HepG2 (cell line): ENCODE measurements around the gene TEDC1. TPM values are rescaled to one million over a fixed set of nuclear protein-coding genes. Genes with fewer than 3 reads are reported as not detected.

Experiments
- ATAC-seq: fragments of 200-7000 bp; cut with Tn5 transposase; 3 replicates; pipeline ENCODE4 v1.9.1; 2020; ENCODE audit warnings: mild to moderate bottlenecking, moderate library complexity
- BruUV-seq: library from RNA; stranded (reverse); fragments of 400-500 nt; replicated peaks from 2 replicates; lab custom pipeline; 2021; lab: Mats Ljungman, UMichigan
- CTCF ChIA-PET: fragments of 300-600 bp; formaldehyde crosslinking; extraction: SDS; loops from one replicate; lab custom pipeline; 2021; ENCODE audit warnings: low total read pairs, inconsistent platforms, low intra/inter-chr PET ratio; lab: Yijun Ruan, JAX
- POLR2A ChIA-PET: fragments of 350-600 bp; sonication (Branson Sonifier 250); formaldehyde crosslinking; loops from one replicate; lab custom pipeline; 2020; ENCODE audit warnings: antibody characterized with exemption, inconsistent platforms; lab: Yijun Ruan, JAX
- DNase-seq: peaks from one replicate; pipeline ENCODE4 v3.0.0-alpha.2; 2015; ENCODE audit warnings: low spot score
- FAIRE-seq: peaks from 3 replicates; lab custom pipeline; 2011; peaks lifted over from hg19 to GRCh38; lab: Jason Lieb, UNC
- H2AFZ ChIP-seq: one replicate; pipeline ENCODE4 v1.6.1; 2011; ENCODE audit warnings: low read length, inconsistent platforms
- H3K27ac ChIP-seq: fragments of 300-600 bp; 3 replicates; pipeline ENCODE4 v1.8.0; 2011; ENCODE audit warnings: mixed run types, mild to moderate bottlenecking, mixed read lengths, low read length, inconsistent platforms; ENCODE audit not compliant: insufficient read depth; ENCODE audit errors: extremely low read length
- H3K27me3 ChIP-seq, 2 experiments: fragments of 200-600 bp in 1 of 2; 2 replicates in 1 of 2; 3 replicates in 1 of 2; pipeline versions ENCODE4 v1.6.0 to v1.8.0; 2011; ENCODE audit warnings: low read length in 2 of 2, mild to moderate bottlenecking in 2 of 2, moderate library complexity in 2 of 2, inconsistent platforms in 1 of 2; ENCODE audit not compliant: insufficient read depth in 2 of 2, control insufficient read depth in 1 of 2
- H3K36me3 ChIP-seq, 2 experiments: fragments of 200-600 bp in 1 of 2; replicated peaks in 1 of 2; 2 replicates in 1 of 2; 3 replicates in 1 of 2; pipeline versions ENCODE4 v1.5.1 to v1.8.0; 2011; ENCODE audit warnings: low read length in 2 of 2, inconsistent platforms in 1 of 2; ENCODE audit not compliant: insufficient read depth in 2 of 2, control insufficient read depth in 1 of 2
- H3K4me1 ChIP-seq: 2 replicates; pipeline ENCODE4 v1.5.1; 2012; ENCODE audit warnings: low read length, inconsistent platforms; ENCODE audit not compliant: insufficient read depth
- H3K4me2 ChIP-seq: 2 replicates; pipeline ENCODE4 v1.6.0; 2011; ENCODE audit warnings: low read depth, low read length, inconsistent platforms
- H3K4me3 ChIP-seq, 3 experiments: fragments of 200-600 bp in 1 of 3; sonication (generic), shearing (Covaris generic) in 1 of 3; replicated peaks in 1 of 3; 2 replicates each; pipeline ENCODE4 v1.5.1; 2011 to 2016; ENCODE audit warnings: low read length in 3 of 3, inconsistent platforms in 2 of 3, low read depth in 2 of 3, mild to moderate bottlenecking in 2 of 3, control low read depth in 1 of 3, mixed read lengths in 1 of 3; ENCODE audit not compliant: insufficient read depth in 1 of 3
- H3K79me2 ChIP-seq: one replicate; pipeline ENCODE4 v1.6.1; 2011; ENCODE audit warnings: low read length, inconsistent platforms; ENCODE audit not compliant: insufficient read depth
- H3K9ac ChIP-seq: 2 replicates; pipeline ENCODE4 v1.6.0; 2011; ENCODE audit warnings: mild to moderate bottlenecking, low read depth, low read length, inconsistent platforms; ENCODE audit not compliant: insufficient read depth
- H3K9me3 ChIP-seq: 2 replicates; pipeline ENCODE4 v1.5.1; 2012; ENCODE audit warnings: mild to moderate bottlenecking, low read length
- H4K20me1 ChIP-seq: 2 replicates; pipeline ENCODE4 v1.6.0; 2011; ENCODE audit warnings: inconsistent platforms, mild to moderate bottlenecking, low read length, moderate library complexity; ENCODE audit not compliant: insufficient read depth
- BCL6 ChIP-seq: IDR thresholded peaks from 2 replicates; pipeline ENCODE4 v1.6.1; 2016; ENCODE audit warnings: missing genetic modification reagents, missing compliant biosample characterization
- CSRNP1 ChIP-seq: sonication (generic); formaldehyde crosslinking; IDR thresholded peaks from 2 replicates; pipeline ENCODE4 v1.8.1; 2023; ENCODE audit warnings: mild to moderate bottlenecking, missing genetic modification reagents
- CTCF ChIP-seq: sonication (generic); formaldehyde crosslinking; IDR thresholded peaks from 2 replicates; pipeline ENCODE4 v1.5.0; 2020; ENCODE audit warnings: mild to moderate bottlenecking, missing genetic modification reagents, moderate library complexity
- DRAP1 ChIP-seq: IDR thresholded peaks from 2 replicates; pipeline ENCODE4 v1.6.1; 2016; ENCODE audit warnings: missing genetic modification reagents, missing compliant biosample characterization
- FOXO1 ChIP-seq: sonication (generic); formaldehyde crosslinking; IDR thresholded peaks from 2 replicates; pipeline ENCODE4 v1.4.0; 2020; ENCODE audit warnings: missing genetic modification reagents
- ZMYM4 ChIP-seq: sonication (generic); formaldehyde crosslinking; IDR thresholded peaks from 2 replicates; pipeline ENCODE4 v1.8.1; 2023; ENCODE audit warnings: mild to moderate bottlenecking, missing genetic modification reagents
- ZNF281 ChIP-seq: sonication (generic); formaldehyde crosslinking; IDR thresholded peaks from 2 replicates; pipeline ENCODE4 v1.4.0; 2020; ENCODE audit warnings: missing genetic modification reagents, borderline replicate concordance
- ZNF34 ChIP-seq: sonication (generic); formaldehyde crosslinking; IDR thresholded peaks from 2 replicates; pipeline ENCODE4 v1.4.0; 2020; ENCODE audit warnings: mild to moderate bottlenecking, missing genetic modification reagents, borderline replicate concordance
- ZNF746 ChIP-seq: sonication (generic); formaldehyde crosslinking; IDR thresholded peaks from 2 replicates; pipeline ENCODE4 v1.8.0; 2022; ENCODE audit warnings: mild to moderate bottlenecking, missing genetic modification reagents
- WGBS: methylation state at CpG from one replicate; pipeline ENCODE4 v1.1.6; 2017; ENCODE audit warnings: low lambda C conversion rate; 5-methylcytosine and 5-hydroxymethylcytosine counted together
- in situ Hi-C: cut with HindIII; loops from 2 replicates; pipeline ENCODE4 v1.10.0; 2017; ENCODE audit warnings: low pct_unique_long_range_greater_than_20kb; ENCODE audit not compliant: extremely low pct_ligation_motif_present
- intact Hi-C: fragments of 100-400 bp; cut with micrococcal nuclease; formaldehyde crosslinking; loops from one replicate; pipeline ENCODE4 v1.10.0; 2022; ENCODE audit not compliant: unreplicated experiment
- polyA plus RNA-seq, 8 experiments: library from polyadenylated mRNA; depleted of rRNA in 3 of 8; stranded (reverse) in 7 of 8; unstranded in 1 of 8; fragments of >200 nt; fragmentation: Illumina TruSeq in 4 of 8; extraction: Trizol in 4 of 8; gene quantifications; 2 replicates each; pipeline versions ENCODE4 v1.2.1 to v1.2.3, GENCODE V29; 2011 to 2016; ENCODE audit warnings: low read depth in 4 of 8, missing spikeins in 1 of 8, mixed read lengths in 1 of 8; ENCODE audit not compliant: insufficient read depth in 1 of 8
- total RNA-seq, 5 experiments: library from RNA; depleted of rRNA; stranded (reverse); fragments of >200 nt; fragmentation: Illumina TruSeq; extraction: Trizol; gene quantifications; 2 replicates each; pipeline ENCODE4 v1.2.3, GENCODE V29; 2016; ENCODE audit warnings: low read depth in 1 of 5

TEDC1 gene
- total and polyA plus RNA-seq, 2 of the 13 experiments (the other 11 are each of a cell fraction or from before 2014, with no cell fraction given), result 5.7 to 27.4 TPM

- Histone ChIP-seq H2AFZ (no peak overlapping the region), H3K79me2 (no peaks in the 10 kb centered on the region), H3K4me3 (no peak overlapping the region), H3K27ac (no peak overlapping the region), H3K9me3 (no peaks in the 10 kb centered on the region), H4K20me1 (no peaks in the 10 kb centered on the region), H3K9ac (no peak overlapping the region), H3K4me1 (peaks cover 14% of the 10 kb centered on the region), H3K27me3 (no peaks in the 10 kb centered on the region), H3K36me3 (peaks cover 12 to 31% of the 10 kb centered on the region in 2 experiments; a peak in 4 of 5 replicates), H3K4me2 (no peak overlapping the region)
- intact Hi-C loops, result no loop called here
- in situ Hi-C loops, result no loop called here
- no TSS peak for BruUV-seq
- CTCF ChIA-PET, result no interaction called here
- POLR2A ChIA-PET, result no interaction called here
- DNase-seq, result no peak
- 50% methylated on average over 2 of the region's 14 CpGs for WGBS
- FAIRE-seq, result no peak
- ATAC-seq, result no peak
- TF ChIP-seq ZNF746 (CRISPR knock-in tag) (no peak), DRAP1 (no peak), FOXO1 (CRISPR knock-in tag) (no peak), CTCF (CRISPR knock-in tag) (no peak), ZNF34 (CRISPR knock-in tag) (no peak), ZMYM4 (no peak), BCL6 (CRISPR knock-in tag) (no peak), ZNF281 (no peak), CSRNP1 (CRISPR knock-in tag) (no peak)
- TF ChIP-seq, all 625 proteins: peak for 0
Measured at GRCh38 chr14:105446971-105447370, 44.1 kb upstream of the TEDC1 start.
